ENCODE measurements around the gene ATP10B. TPM values are rescaled to one million over a fixed set of nuclear protein-coding genes. Genes with fewer than 3 reads are reported as not detected.

Gene ATP10B
- total and polyA plus RNA-seq, 2 experiments from 2014 or later, result 2.7 to 5.1 TPM

DNA sequence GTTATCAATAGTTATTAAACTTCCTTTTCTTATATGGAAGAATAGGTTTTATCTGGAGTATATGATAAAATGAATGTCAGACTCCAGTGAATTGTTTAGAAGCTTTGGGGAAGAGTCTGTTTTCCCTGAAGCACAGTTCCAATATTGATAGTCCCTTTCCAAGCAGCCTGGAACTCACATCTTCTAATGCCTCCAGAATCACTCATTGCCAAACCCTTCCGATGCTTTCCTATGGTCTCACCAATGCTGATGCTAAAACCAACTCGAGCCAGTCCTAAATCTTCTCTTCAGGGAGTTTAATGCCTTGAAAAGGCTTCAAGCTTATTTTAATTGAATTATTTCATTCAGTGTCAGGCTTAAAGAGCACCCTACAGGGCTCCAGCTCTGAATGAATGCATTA, 309.2 kb downstream of the ATP10B start:
- H4K20me1 ChIP-seq (ENCODE audit: insufficient read depth, poor library complexity, severe bottlenecking), result no peaks in the 10 kb centered on the region
- no peaks in the 10 kb centered on the region for H3K79me2 ChIP-seq
- WGBS (ENCODE audit: low lambda C conversion rate, missing lambda C conversion rate), result 91% methylated on average over 2 of the region's 2 CpGs
- H3K9me2 ChIP-seq (replicated peaks; ENCODE audit: insufficient read depth), result no peaks in the 10 kb centered on the region
- H3K4me2 ChIP-seq, result no peak overlapping the region
- TF ChIP-seq EZH2phosphoT487 (IDR thresholded peaks at IDR 0.05; ENCODE audit: low read depth, severe bottlenecking, unreplicated experiment) (no peak), EZH2 (IDR thresholded peaks at IDR 0.05; ENCODE audit: borderline replicate concordance) (no peak)
- TF ChIP-seq, protein P1, sequence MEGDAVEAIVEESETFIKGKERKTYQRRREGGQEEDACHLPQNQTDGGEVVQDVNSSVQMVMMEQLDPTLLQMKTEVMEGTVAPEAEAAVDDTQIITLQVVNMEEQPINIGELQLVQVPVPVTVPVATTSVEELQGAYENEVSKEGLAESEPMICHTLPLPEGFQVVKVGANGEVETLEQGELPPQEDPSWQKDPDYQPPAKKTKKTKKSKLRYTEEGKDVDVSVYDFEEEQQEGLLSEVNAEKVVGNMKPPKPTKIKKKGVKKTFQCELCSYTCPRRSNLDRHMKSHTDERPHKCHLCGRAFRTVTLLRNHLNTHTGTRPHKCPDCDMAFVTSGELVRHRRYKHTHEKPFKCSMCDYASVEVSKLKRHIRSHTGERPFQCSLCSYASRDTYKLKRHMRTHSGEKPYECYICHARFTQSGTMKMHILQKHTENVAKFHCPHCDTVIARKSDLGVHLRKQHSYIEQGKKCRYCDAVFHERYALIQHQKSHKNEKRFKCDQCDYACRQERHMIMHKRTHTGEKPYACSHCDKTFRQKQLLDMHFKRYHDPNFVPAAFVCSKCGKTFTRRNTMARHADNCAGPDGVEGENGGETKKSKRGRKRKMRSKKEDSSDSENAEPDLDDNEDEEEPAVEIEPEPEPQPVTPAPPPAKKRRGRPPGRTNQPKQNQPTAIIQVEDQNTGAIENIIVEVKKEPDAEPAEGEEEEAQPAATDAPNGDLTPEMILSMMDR (IDR thresholded peaks at IDR 0.05; ENCODE audit: poor library complexity), result no peak
- no peak overlapping the region for H3K27ac ChIP-seq
- no peak overlapping the region for H3K4me3 ChIP-seq
- H3K9me3 ChIP-seq (ENCODE audit: low read depth), result no peaks in the 10 kb centered on the region
- H2AFZ ChIP-seq, result no peak overlapping the region
- H3K4me1 ChIP-seq (ENCODE audit: insufficient read depth), result no peaks in the 10 kb centered on the region
- no peak for DNase-seq (ENCODE audit: low spot score)
- no peaks in the 10 kb centered on the region for H3K36me3 ChIP-seq (replicated peaks; ENCODE audit: insufficient read depth, low read depth)
- no peaks in the 10 kb centered on the region for H3K27me3 ChIP-seq

DNA sequence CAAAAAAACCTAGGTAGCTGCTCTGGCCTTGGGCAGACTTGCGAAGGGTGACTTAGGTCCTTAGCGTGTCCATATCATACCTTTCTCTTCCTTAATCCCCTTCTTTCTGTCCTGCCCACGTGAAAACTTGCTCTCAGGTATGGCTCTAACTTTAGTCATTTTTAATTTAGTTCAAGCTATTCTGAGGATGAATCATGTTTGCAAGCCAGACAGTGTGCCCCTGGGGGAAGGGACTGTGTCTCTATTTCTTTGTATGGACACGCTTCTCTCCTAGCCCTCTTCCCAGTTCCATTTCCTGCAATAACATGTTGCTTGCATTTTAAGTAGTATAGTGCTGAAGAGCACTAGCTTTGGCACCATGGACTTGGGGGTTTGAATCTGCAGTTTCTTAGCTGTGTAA, 309.7 kb downstream of the ATP10B start:
- Histone ChIP-seq H3K9me3 (ENCODE audit: low read depth) (no peaks in the 10 kb centered on the region), H2AFZ (no peak overlapping the region), H3K4me3 (no peak overlapping the region), H3K4me2 (no peak overlapping the region), H3K36me3 (replicated peaks; ENCODE audit: insufficient read depth, low read depth) (no peaks in the 10 kb centered on the region), H3K27me3 (no peaks in the 10 kb centered on the region), H3K27ac (no peak overlapping the region), H4K20me1 (ENCODE audit: insufficient read depth, poor library complexity, severe bottlenecking) (no peaks in the 10 kb centered on the region), H3K4me1 (ENCODE audit: insufficient read depth) (no peaks in the 10 kb centered on the region), H3K9me2 (replicated peaks; ENCODE audit: insufficient read depth) (no peaks in the 10 kb centered on the region), H3K79me2 (no peaks in the 10 kb centered on the region)
- no peak for DNase-seq (ENCODE audit: low spot score)
- TF ChIP-seq EZH2 (IDR thresholded peaks at IDR 0.05; ENCODE audit: borderline replicate concordance), result no peak
- no peak for TF ChIP-seq EZH2phosphoT487 (IDR thresholded peaks at IDR 0.05; ENCODE audit: low read depth, severe bottlenecking, unreplicated experiment)
- TF ChIP-seq, protein P1 (IDR thresholded peaks at IDR 0.05; ENCODE audit: poor library complexity), result no peak
- 90% methylated on average over 4 of the region's 4 CpGs for whole genome bisulfite sequencing (ENCODE audit: low lambda C conversion rate, missing lambda C conversion rate)

DNA sequence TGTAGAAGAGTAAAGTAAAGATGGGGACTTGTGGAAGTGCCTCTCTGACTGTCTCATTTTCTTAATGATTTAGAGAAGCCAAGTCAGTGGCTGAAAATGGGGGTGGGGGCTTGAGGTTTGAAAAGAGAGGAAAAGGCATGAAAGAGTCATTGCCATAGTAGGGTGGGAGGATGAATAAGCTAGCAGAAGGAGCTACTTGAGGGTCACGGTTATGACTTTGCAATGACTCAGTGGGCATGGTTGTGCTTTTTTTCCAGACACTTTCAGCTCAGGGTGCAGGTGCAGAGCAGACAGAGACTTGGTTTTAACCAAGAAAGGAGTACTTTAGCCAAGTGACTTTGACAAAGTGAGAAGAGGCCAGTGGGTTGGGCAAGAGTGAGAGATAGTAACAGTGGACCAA, 312.6 kb downstream of the ATP10B start:
- WGBS (ENCODE audit: low lambda C conversion rate, missing lambda C conversion rate), result 91% methylated on average over 1 of the region's 1 CpG
- no peak overlapping the region for H3K27ac ChIP-seq
- no peaks in the 10 kb centered on the region for H3K79me2 ChIP-seq
- no peak for DNase-seq (ENCODE audit: low spot score)
- H2AFZ ChIP-seq, result no peak overlapping the region
- no peaks in the 10 kb centered on the region for H3K4me1 ChIP-seq (ENCODE audit: insufficient read depth)
- no peak for TF ChIP-seq EZH2 (IDR thresholded peaks at IDR 0.05; ENCODE audit: borderline replicate concordance)
- no peaks in the 10 kb centered on the region for H3K9me3 ChIP-seq (ENCODE audit: low read depth)
- no peaks in the 10 kb centered on the region for H4K20me1 ChIP-seq (ENCODE audit: insufficient read depth, poor library complexity, severe bottlenecking)
- H3K9me2 ChIP-seq (replicated peaks; ENCODE audit: insufficient read depth), result no peaks in the 10 kb centered on the region
- H3K4me2 ChIP-seq, result no peak overlapping the region
- no peak overlapping the region for H3K4me3 ChIP-seq
- H3K36me3 ChIP-seq (replicated peaks; ENCODE audit: insufficient read depth, low read depth), result no peaks in the 10 kb centered on the region
- no peaks in the 10 kb centered on the region for H3K27me3 ChIP-seq

DNA sequence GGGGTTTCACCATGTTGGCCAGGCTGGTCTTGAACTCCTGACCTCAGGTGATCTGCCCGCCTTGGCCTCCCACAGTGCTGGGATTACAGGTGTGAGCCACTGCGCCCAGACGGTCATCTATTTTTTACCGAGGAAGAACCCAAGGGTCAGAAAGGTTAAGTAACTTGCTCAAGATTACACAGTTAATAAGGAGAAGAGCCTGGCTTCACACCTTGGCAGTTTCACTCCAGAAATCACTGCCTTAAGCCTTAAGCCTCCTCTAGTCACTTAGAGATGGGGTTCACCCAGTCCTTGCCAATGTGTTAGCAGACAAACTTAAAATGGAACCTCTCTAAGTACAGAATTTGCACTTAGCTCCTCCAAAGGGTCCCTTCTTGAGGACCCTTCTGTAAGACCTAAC, 314.1 kb downstream of the ATP10B start:
- no peaks in the 10 kb centered on the region for H3K27me3 ChIP-seq
- no peaks in the 10 kb centered on the region for H3K79me2 ChIP-seq
- WGBS (ENCODE audit: low lambda C conversion rate, missing lambda C conversion rate), result 69% methylated on average over 4 of the region's 4 CpGs
- no peaks in the 10 kb centered on the region for H3K4me1 ChIP-seq (ENCODE audit: insufficient read depth)
- H3K9me3 ChIP-seq (ENCODE audit: low read depth), result no peaks in the 10 kb centered on the region
- DNase-seq (ENCODE audit: low spot score), result no peak
- H3K27ac ChIP-seq, result no peak overlapping the region
- no peak overlapping the region for H3K4me3 ChIP-seq
- no peak overlapping the region for H3K4me2 ChIP-seq
- no peaks in the 10 kb centered on the region for H4K20me1 ChIP-seq (ENCODE audit: insufficient read depth, poor library complexity, severe bottlenecking)
- no peaks in the 10 kb centered on the region for H3K9me2 ChIP-seq (replicated peaks; ENCODE audit: insufficient read depth)
- no peak overlapping the region for H2AFZ ChIP-seq
- no peaks in the 10 kb centered on the region for H3K36me3 ChIP-seq (replicated peaks; ENCODE audit: insufficient read depth, low read depth)
- TF ChIP-seq EZH2 (IDR thresholded peaks at IDR 0.05; ENCODE audit: borderline replicate concordance), result no peak
- no peak for TF ChIP-seq EZH2phosphoT487 (IDR thresholded peaks at IDR 0.05; ENCODE audit: low read depth, severe bottlenecking, unreplicated experiment)
- TF ChIP-seq, protein P1 (IDR thresholded peaks at IDR 0.05; ENCODE audit: poor library complexity), result no peak

Measured in hepatocyte (in vitro differentiated cells).